Measurements from ENCODE around the gene ZNF629.
A peak's percentile ranks its signal among the peaks of the same experiment; 100 is the strongest.

The ZNF629 gene

GRCh38 chr16:30785126-30786106 lies 1.6 kb downstream of the ZNF629 start:
- DNase-seq: no peak

- no peak for DNase-seq
Measured at GRCh38 chr16:30784215-30784614, 2.8 kb downstream of the ZNF629 start.

GRCh38 chr16:30783280-30784109 lies 3.5 kb downstream of the ZNF629 start:
- no peak for DNase-seq

- no peak for DNase-seq
Measured at GRCh38 chr16:30782486-30783279, 4.3 kb downstream of the ZNF629 start.

GRCh38 chr16:30780549-30780948 lies 6.5 kb downstream of the ZNF629 start:
- no peak for DNase-seq

- no peak for DNase-seq
Measured at GRCh38 chr16:30780021-30780420, 7.0 kb downstream of the ZNF629 start.

- DNase-seq: no peak
Measured at GRCh38 chr16:30779596-30779995, 7.4 kb downstream of the ZNF629 start.

- no peak for DNase-seq
Measured at GRCh38 chr16:30778549-30779244, 8.3 kb downstream of the ZNF629 start.

- no peak for DNase-seq
Measured at GRCh38 chr16:30777591-30778297, 9.3 kb downstream of the ZNF629 start.

GRCh38 chr16:30775392-30776188 lies 11.4 kb downstream of the ZNF629 start:
- peak; percentile 85 for DNase-seq

GRCh38 chr16:30775131-30775391 lies 11.9 kb downstream of the ZNF629 start:
- DNase-seq: no peak

- DNase-seq: no peak
Measured at GRCh38 chr16:30774367-30775130, 12.5 kb downstream of the ZNF629 start.

- no peak for DNase-seq
Measured at GRCh38 chr16:30773826-30774225, 13.2 kb downstream of the ZNF629 start.

GRCh38 chr16:30771726-30772125 lies 15.3 kb downstream of the ZNF629 start:
- no peak for DNase-seq

GRCh38 chr16:30769379-30770089 lies 17.5 kb downstream of the ZNF629 start:
- DNase-seq: no peak

GRCh38 chr16:30768583-30769181 lies 18.3 kb downstream of the ZNF629 start:
- DNase-seq: no peak

- DNase-seq: no peak
Measured at GRCh38 chr16:30767767-30768465, 19.1 kb downstream of the ZNF629 start.

- DNase-seq: no peak
Measured at GRCh38 chr16:30766933-30767284, 20.1 kb downstream of the ZNF629 start.
